HG02623 (cell line): ENCODE measurements around the gene ZKSCAN4.

ENCODE experiments used
- ATAC-seq: cut with Tn5 transposase; IDR thresholded peaks from one replicate; pipeline ENCODE4 v1.9.1; 2021; ENCODE audit warnings: moderate library complexity; ENCODE audit not compliant: unreplicated experiment

Gene ZKSCAN4

GRCh38 chr6:28209753-28210535 lies 42.1 kb downstream of the ZKSCAN4 start:
- no peak for ATAC-seq

GRCh38 chr6:28208111-28208659 lies 43.9 kb downstream of the ZKSCAN4 start:
- ATAC-seq: no peak

- no peak for ATAC-seq
These were observed 44.5 kb downstream of the ZKSCAN4 start for GRCh38 chr6:28207510-28208110.

DNA sequence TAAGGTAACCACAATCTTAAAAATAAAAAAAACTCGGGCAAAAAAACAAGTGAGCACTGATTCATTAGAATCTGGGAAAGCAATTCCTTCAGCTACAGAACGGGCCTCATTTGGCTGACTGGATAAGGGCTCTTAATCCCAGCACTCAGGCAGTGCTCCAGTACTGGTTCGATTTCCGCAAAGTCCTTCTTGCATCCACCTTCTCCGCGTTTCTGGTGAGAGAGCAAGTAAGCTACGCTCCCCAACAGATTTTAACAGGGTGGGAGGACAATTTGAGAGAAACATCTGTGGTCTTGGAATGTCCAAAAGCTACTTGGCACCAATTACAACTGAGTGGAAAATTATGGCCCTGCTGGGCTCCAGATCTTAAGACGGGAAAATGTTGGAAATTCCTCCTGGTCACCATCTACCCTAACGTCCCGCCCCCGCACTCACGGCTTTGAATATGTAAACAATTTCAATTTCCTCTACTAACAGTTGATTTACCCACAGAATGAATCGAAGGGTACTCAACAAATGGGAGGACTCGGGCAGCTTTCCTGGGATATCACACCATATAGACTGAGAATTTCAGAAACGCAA lies 45.0 kb downstream of the ZKSCAN4 start:
- no peak for ATAC-seq

DNA sequence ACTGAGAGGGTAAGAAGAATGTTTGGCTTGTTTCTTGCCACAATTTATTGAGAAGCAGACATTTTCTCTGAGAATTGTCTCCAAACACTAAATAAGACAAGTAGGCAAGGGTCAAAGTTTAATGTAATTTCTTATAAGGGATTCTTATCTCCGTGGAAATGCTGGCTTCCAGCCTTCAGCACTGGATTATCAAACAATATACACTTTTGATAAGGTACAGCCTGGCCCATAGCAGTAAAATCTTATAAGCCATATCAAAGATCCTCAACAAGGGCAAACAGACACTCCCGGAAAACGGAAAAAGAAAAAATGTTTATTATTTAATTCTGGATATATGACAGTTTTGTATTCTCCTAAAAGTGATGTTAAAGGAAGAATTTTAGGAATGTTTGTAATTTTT lies 45.5 kb downstream of the ZKSCAN4 start:
- no peak for ATAC-seq

DNA sequence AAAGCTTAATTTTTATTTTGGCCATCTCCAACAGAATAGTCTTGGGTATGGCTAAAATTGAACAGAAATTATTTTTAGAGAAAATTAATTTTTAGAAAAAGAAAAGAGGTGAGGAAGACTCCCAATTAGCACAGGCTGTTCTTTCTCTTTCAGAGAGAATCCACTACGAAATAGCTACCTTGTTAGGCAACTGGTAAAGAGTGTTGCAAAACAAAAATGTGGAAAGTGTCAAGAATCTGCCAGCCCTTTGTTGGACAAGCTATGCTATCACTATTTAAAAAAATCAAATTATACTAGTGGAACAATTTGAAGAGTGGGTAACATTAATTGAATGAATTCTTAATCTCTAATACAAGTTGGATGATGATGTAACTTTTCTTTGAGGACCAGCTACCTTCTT lies 46.2 kb downstream of the ZKSCAN4 start:
- ATAC-seq: no peak

DNA sequence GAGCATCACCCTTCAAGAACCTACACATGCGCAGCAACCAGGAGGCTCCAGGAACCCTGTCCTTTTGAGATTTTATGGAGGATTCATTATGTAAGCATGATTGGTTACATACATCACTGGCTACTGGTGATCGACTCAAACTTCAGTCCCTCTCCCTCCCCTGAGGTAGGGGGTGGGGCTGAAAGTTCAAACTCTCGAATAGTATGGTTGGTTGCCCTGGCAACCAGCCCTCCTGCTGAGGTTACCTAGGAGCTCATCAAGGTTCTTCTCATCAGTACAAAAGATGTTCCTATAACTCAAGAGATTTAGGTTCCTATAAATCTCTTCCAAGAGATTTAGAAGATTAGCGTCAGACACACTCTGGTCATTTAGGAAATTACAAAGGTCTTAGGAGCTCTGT lies 48.9 kb downstream of the ZKSCAN4 start:
- no peak for ATAC-seq

- ATAC-seq: no peak
These were observed 52.0 kb downstream of the ZKSCAN4 start for GRCh38 chr6:28200020-28200419.
